H9 (cell line): ENCODE data around the gene HOXD10. TPM values are rescaled to one million over a fixed set of nuclear protein-coding genes. Genes with fewer than 3 reads are reported as not detected.

ENCODE experiments used
- DNase-seq: peaks from one replicate; pipeline ENCODE4 v3.0.0-alpha.2; 2017
- H2AFZ ChIP-seq: one replicate; pipeline ENCODE4 v1.6.1; 2013; ENCODE audit warnings: mild to moderate bottlenecking, low read length, control low read depth, moderate library complexity
- H2AK5ac ChIP-seq: 2 replicates; pipeline ENCODE4 v1.6.1; 2013; ENCODE audit warnings: low read length, control low read depth, mixed read lengths; ENCODE audit not compliant: insufficient read length
- H2BK120ac ChIP-seq: one replicate; pipeline ENCODE4 v1.6.1; 2013; ENCODE audit warnings: low read depth, mild to moderate bottlenecking, low read length, control low read depth, inconsistent platforms; ENCODE audit not compliant: poor library complexity, severe bottlenecking
- H2BK12ac ChIP-seq: 2 replicates; pipeline ENCODE4 v1.6.1; 2013; ENCODE audit warnings: low read length, control low read depth, mixed read lengths, low read depth; ENCODE audit not compliant: insufficient read length
- H2BK15ac ChIP-seq: 2 replicates; pipeline ENCODE4 v1.6.1; 2013; ENCODE audit warnings: low read depth, low read length, control low read depth
- H2BK20ac ChIP-seq: one replicate; pipeline ENCODE4 v1.6.1; 2013; ENCODE audit warnings: low read depth, mild to moderate bottlenecking, low read length, control low read depth, inconsistent platforms; ENCODE audit not compliant: poor library complexity, severe bottlenecking
- H2BK5ac ChIP-seq: 2 replicates; pipeline ENCODE4 v1.6.1; 2013; ENCODE audit warnings: low read length, control low read depth, mixed read lengths; ENCODE audit not compliant: insufficient read length
- H3K14ac ChIP-seq: 2 replicates; pipeline ENCODE4 v1.6.1; 2013; ENCODE audit warnings: low read length, control low read depth; ENCODE audit not compliant: insufficient read depth
- H3K18ac ChIP-seq: 2 replicates; pipeline ENCODE4 v1.6.1; 2013; ENCODE audit warnings: low read depth, mild to moderate bottlenecking, mixed read lengths, low read length, control low read depth; ENCODE audit not compliant: insufficient read length
- H3K23ac ChIP-seq: 2 replicates; pipeline ENCODE4 v1.6.1; 2013; ENCODE audit warnings: low read length, control low read depth, mixed read lengths, low read depth; ENCODE audit not compliant: insufficient read length
- H3K23me2 ChIP-seq: 2 replicates; pipeline ENCODE4 v1.6.1; 2013; ENCODE audit warnings: low read depth, mild to moderate bottlenecking, mixed read lengths, low read length, control low read depth; ENCODE audit not compliant: insufficient read length, poor library complexity, severe bottlenecking
- H3K27ac ChIP-seq: 2 replicates; pipeline ENCODE4 v1.5.1; 2013; ENCODE audit warnings: low read length, control low read depth, mixed read lengths, low read depth; ENCODE audit not compliant: insufficient read length
- H3K27me3 ChIP-seq: 2 replicates; pipeline ENCODE4 v1.6.1; 2013; ENCODE audit warnings: low read length, control low read depth, inconsistent platforms; ENCODE audit not compliant: insufficient read depth
- H3K4ac ChIP-seq: 2 replicates; pipeline ENCODE4 v1.6.1; 2013; ENCODE audit warnings: low read depth, mild to moderate bottlenecking, control low read depth, inconsistent platforms, low read length, moderate library complexity
- H3K4me1 ChIP-seq: 2 replicates; pipeline ENCODE4 v1.6.1; 2013; ENCODE audit warnings: low read length, control low read depth, inconsistent platforms; ENCODE audit not compliant: insufficient read depth
- H3K4me2 ChIP-seq: 2 replicates; pipeline ENCODE4 v1.6.1; 2013; ENCODE audit warnings: low read length, control low read depth, mixed read lengths; ENCODE audit not compliant: insufficient read length, insufficient read depth
- H3K56ac ChIP-seq: 2 replicates; pipeline ENCODE4 v1.6.1; 2013; ENCODE audit warnings: low read depth, mild to moderate bottlenecking, mixed read lengths, low read length, control low read depth; ENCODE audit not compliant: insufficient read length
- H3K79me1 ChIP-seq: 2 replicates; pipeline ENCODE4 v1.6.1; 2013; ENCODE audit warnings: low read depth, mild to moderate bottlenecking, moderate library complexity, low read length, control low read depth, inconsistent platforms; ENCODE audit not compliant: insufficient read depth, poor library complexity, severe bottlenecking
- H3K79me2 ChIP-seq: 2 replicates; pipeline ENCODE4 v1.6.1; 2013; ENCODE audit warnings: low read length, control low read depth, inconsistent platforms; ENCODE audit not compliant: insufficient read depth
- H3K9ac ChIP-seq: 2 replicates; pipeline ENCODE4 v1.6.1; 2013; ENCODE audit warnings: low read length, control low read depth, mixed read lengths; ENCODE audit not compliant: insufficient read length; ENCODE audit errors: extremely low read depth
- H3K9me3 ChIP-seq: one replicate; pipeline ENCODE4 v1.6.1; 2013; ENCODE audit warnings: low read depth, low read length, inconsistent platforms; ENCODE audit not compliant: control insufficient read depth
- H3T11ph ChIP-seq: one replicate; pipeline ENCODE4 v1.6.1; 2013; ENCODE audit warnings: mild to moderate bottlenecking, low read length, control low read depth, inconsistent platforms
- H4K20me1 ChIP-seq: one replicate; pipeline ENCODE4 v1.6.1; 2013; ENCODE audit not compliant: control insufficient read depth, insufficient read length, insufficient read depth
- H4K5ac ChIP-seq: 2 replicates; pipeline ENCODE4 v1.6.1; 2013; ENCODE audit warnings: low read depth, mild to moderate bottlenecking, mixed read lengths, low read length, control low read depth; ENCODE audit not compliant: insufficient read length
- H4K8ac ChIP-seq: replicated peaks from 2 replicates; pipeline ENCODE4 v1.6.1; 2013; ENCODE audit warnings: low read length, control low read depth, mixed read lengths, low read depth; ENCODE audit not compliant: insufficient read length
- H4K91ac ChIP-seq: 2 replicates; pipeline ENCODE4 v1.6.1; 2013; ENCODE audit warnings: low read depth, mild to moderate bottlenecking, moderate library complexity, mixed read lengths, low read length, control low read depth; ENCODE audit not compliant: insufficient read length
- H3K27ac Mint-ChIP-seq, 3 experiments: 2 replicates in 2 of 3; 3 replicates in 1 of 3; pipeline ENCODE4 v1.8.0; 2020 to 2021; ENCODE audit warnings: mixed read lengths in 3 of 3, mild to moderate bottlenecking in 1 of 3, moderate library complexity in 1 of 3
- H3K27me3 Mint-ChIP-seq: 2 replicates; pipeline ENCODE4 v1.8.0; 2021; ENCODE audit warnings: low read depth, mild to moderate bottlenecking, moderate library complexity, mixed read lengths
- H3K36me3 Mint-ChIP-seq, 3 experiments: 2 replicates in 2 of 3; 3 replicates in 1 of 3; pipeline ENCODE4 v1.8.0; 2020 to 2021; ENCODE audit warnings: low read depth in 3 of 3, mixed read lengths in 3 of 3; ENCODE audit not compliant: insufficient read depth in 1 of 3
- H3K4me1 Mint-ChIP-seq, 2 experiments: 2 replicates each; pipeline ENCODE4 v1.8.0; 2020; ENCODE audit warnings: mixed read lengths in 2 of 2
- H3K4me3 Mint-ChIP-seq, 2 experiments: 2 replicates in 1 of 2; 3 replicates in 1 of 2; pipeline ENCODE4 v1.8.0; 2020 to 2021; ENCODE audit warnings: mild to moderate bottlenecking in 2 of 2, mixed read lengths in 2 of 2, moderate library complexity in 1 of 2
- H3K9me3 Mint-ChIP-seq, 2 experiments: 2 replicates in 1 of 2; 3 replicates in 1 of 2; pipeline ENCODE4 v1.8.0; 2020; ENCODE audit warnings: mild to moderate bottlenecking in 2 of 2, mixed read lengths in 2 of 2, moderate library complexity in 1 of 2
- WGBS: extraction: QIAGEN DNeasy Blood & Tissue Kit; methylation state at CpG from one replicate; pipeline ENCODE4 v1.1.7; 2013; ENCODE audit warnings: missing lambda C conversion rate, low lambda C conversion rate, mixed read lengths; ENCODE audit not compliant: insufficient read length; ENCODE audit errors: extremely low coverage; 5-methylcytosine and 5-hydroxymethylcytosine counted together
- total RNA-seq: library from RNA; stranded (reverse); gene quantifications from 2 replicates; pipeline ENCODE4 v1.2.1, GENCODE V29; 2021
- TF ChIP-seq, protein P1 (sequence below): fragments of 200-600 bp; sonication (generic); conservative IDR thresholded peaks from 3 replicates; pipeline ENCODE4 v1.8.0; 2021; ENCODE audit warnings: antibody characterized with exemption, mild to moderate bottlenecking

The HOXD10 gene
- total RNA-seq, 1 experiment from 2014 or later = not detected

DNA sequence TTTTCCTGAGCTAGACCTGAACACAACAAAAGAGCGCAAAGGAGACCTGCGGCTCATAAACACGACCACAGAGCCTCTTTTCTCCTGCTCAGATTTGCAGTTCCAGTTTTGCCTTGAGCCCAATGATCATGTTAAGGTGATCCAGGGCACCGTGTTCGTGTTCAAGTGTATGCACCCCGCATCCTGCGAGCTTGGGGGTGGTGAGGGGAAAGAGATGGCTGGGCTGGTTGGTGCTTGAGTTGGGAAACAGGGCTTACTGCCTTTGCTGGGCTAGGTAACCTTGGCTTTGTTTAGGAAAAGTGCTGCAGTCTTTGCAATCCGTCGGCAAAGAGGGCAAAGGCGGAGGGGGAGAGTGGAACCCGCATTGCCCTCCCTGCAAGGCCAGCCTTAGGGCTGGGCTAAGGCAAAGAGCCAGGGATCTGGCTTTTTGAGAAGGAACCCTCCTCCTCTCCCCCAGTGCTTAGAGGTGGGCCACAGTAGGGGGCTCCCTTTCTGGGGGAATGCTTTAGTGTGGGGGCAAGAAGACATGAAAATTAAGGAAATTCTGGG, 1.3 kb downstream of the HOXD10 start:
- Histone ChIP-seq H3K56ac (no peak overlapping the region), H4K8ac (no peak overlapping the region), H3K4me2 (no peak overlapping the region), H2AK5ac (no peak overlapping the region), H3K79me2 (no peaks in the 10 kb centered on the region), H4K5ac (no peak overlapping the region), H2BK15ac (no peak overlapping the region), H3K14ac (no peak overlapping the region), H3K27ac (no peak overlapping the region), H2BK20ac (no peak overlapping the region), H3K27me3 (peaks cover 98% of the 10 kb centered on the region), H2BK5ac (no peak overlapping the region), H3K23me2 (peaks cover 2% of the 10 kb centered on the region), H3K4ac (no peak overlapping the region), H2BK12ac (no peak overlapping the region), H3K9ac (no peak overlapping the region), H4K91ac (no peak overlapping the region), H3T11ph (no peak overlapping the region), H2BK120ac (no peak overlapping the region), H3K9me3 (no peaks in the 10 kb centered on the region), H3K79me1 (no peaks in the 10 kb centered on the region), H2AFZ (no peak overlapping the region), H3K4me1 (no peaks in the 10 kb centered on the region), H3K23ac (no peak overlapping the region), H4K20me1 (peaks cover 4% of the 10 kb centered on the region), H3K18ac (no peak overlapping the region)
- DNase-seq = peak; percentile 17
- no CpG with 5 or more reads among the region's 11 CpGs for WGBS
- H3K4me1 Mint-ChIP-seq = peaks cover 0 to 11% of the 10 kb centered on the region in 2 experiments; a peak in 2 of 4 replicates
- H3K9me3 Mint-ChIP-seq = peaks cover 10 to 23% of the 10 kb centered on the region in 2 experiments
- peaks cover 0 to 3% (median 0%) of the 10 kb centered on the region in 3 experiments; a peak in 2 of 7 replicates for H3K36me3 Mint-ChIP-seq
- TF ChIP-seq, protein P1, sequence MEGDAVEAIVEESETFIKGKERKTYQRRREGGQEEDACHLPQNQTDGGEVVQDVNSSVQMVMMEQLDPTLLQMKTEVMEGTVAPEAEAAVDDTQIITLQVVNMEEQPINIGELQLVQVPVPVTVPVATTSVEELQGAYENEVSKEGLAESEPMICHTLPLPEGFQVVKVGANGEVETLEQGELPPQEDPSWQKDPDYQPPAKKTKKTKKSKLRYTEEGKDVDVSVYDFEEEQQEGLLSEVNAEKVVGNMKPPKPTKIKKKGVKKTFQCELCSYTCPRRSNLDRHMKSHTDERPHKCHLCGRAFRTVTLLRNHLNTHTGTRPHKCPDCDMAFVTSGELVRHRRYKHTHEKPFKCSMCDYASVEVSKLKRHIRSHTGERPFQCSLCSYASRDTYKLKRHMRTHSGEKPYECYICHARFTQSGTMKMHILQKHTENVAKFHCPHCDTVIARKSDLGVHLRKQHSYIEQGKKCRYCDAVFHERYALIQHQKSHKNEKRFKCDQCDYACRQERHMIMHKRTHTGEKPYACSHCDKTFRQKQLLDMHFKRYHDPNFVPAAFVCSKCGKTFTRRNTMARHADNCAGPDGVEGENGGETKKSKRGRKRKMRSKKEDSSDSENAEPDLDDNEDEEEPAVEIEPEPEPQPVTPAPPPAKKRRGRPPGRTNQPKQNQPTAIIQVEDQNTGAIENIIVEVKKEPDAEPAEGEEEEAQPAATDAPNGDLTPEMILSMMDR = no peak
- peak overlapping the region in 1 of 2 experiments; percentile 9; a peak in 1 of 5 replicates for H3K4me3 Mint-ChIP-seq
- no peak overlapping the region for H3K27ac Mint-ChIP-seq
- peaks cover 100% of the 10 kb centered on the region for H3K27me3 Mint-ChIP-seq
